K562 treated with DMSO at 1 percent for 24 hours (cell line): ENCODE measurements around the gene RPS17. TPM values are rescaled to one million over a fixed set of nuclear protein-coding genes. Genes with fewer than 3 reads are reported as not detected.

Experiments used
- total RNA-seq: library from RNA; unstranded; fragments of 300-600 nt; gene quantifications from 2 replicates; pipeline ENCODE4 v1.2.3, GENCODE V29; 2022; ENCODE audit warnings: low read depth; ENCODE audit not compliant: insufficient read depth

RPS17 gene
- 6,422 and 6,613 TPM in 2 replicates for total RNA-seq

DNA sequence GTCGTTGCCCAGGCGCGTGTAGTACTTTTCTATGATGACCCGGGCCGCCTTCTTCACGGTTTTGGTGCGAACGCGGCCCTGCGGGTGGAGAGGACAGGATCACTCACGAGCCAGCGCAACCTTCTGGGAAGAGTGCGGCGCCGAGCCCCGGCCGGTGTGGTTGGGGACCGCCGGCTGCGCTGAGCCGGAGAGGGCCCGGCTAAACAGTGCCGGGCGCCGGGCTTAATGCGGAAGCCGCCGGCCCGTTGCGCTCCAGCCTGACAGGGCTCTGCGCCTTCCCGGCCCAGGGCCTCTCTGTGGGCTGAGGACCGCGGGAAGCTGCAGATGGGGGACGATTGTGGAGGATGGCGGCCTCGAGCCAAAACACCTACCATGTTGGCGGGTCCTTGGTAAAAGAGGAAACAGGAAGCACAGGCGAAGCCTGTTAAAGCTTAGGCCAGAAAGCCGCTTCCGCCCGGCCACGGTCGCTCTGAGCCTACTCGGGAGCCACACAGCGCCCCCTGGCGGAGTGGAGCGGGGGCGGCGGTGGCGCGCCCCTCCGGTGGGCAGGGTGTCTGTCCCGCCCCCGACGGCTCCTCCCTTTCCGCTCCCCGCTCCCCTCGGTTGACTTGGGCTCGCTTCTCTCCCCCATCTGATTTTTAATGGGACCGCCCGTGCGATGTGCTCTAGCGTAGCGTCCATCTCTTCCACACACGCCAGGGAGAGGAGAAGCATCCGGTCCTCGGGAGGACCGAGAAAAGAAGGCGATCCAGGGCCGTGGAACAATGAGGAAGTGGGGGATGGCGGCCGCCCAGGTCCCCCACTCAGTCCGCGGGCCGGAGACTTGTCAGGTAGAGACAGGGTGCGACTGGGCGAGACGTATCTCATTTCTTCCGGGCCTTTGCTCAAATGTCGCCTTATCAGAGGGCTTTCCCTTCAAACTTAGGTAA is at the start of gene RPS17:
Gene RPS17 (minus strand): TSS at position 403 of the 929 bp plus-strand sequence. CDS start 29 bp downstream, at position 374.

Other genes with a start within 250 kb of the RPS17 start
- 0.66 and 0.98 TPM in 2 replicates for gene GOLGA6L10, start 191.0 kb downstream of the RPS17 start, total RNA-seq
- 3.7 and 5.7 TPM in 2 replicates for gene GOLGA6L9, start 110.6 kb downstream of the RPS17 start, total RNA-seq
- gene CPEB1, start 106.9 kb upstream of the RPS17 start, total RNA-seq, result 8.8 and 11.2 TPM in 2 replicates
- gene AP3B2, start 169.4 kb upstream of the RPS17 start, total RNA-seq, result 1.2 and 3.6 TPM in 2 replicates